Fibroblast of lung (primary cell): Measurements from ENCODE around the gene PHF3. TPM values are rescaled to one million over a fixed set of nuclear protein-coding genes. Genes with fewer than 3 reads are reported as not detected.

Experiments used
- DNase-seq, 2 donors: peaks; one replicate each; pipeline versions ENCODE4 v3.0.0 to v3.0.0-alpha.2; 2010; ENCODE audit warnings: low read depth in 2 of 2
- H2AFZ ChIP-seq: 2 replicates; pipeline ENCODE4 v1.5.1; 2012; ENCODE audit warnings: low read length, control low read depth, inconsistent platforms
- H3K27ac ChIP-seq: 2 replicates; pipeline ENCODE4 v1.5.1; 2011; ENCODE audit warnings: low read length, control low read depth; ENCODE audit not compliant: insufficient read depth
- H3K27me3 ChIP-seq: 2 replicates; pipeline ENCODE4 v1.5.1; 2011; ENCODE audit warnings: mild to moderate bottlenecking, low read length; ENCODE audit not compliant: control insufficient read depth, insufficient read depth
- H3K36me3 ChIP-seq: 2 replicates; pipeline ENCODE4 v1.5.1; 2011; ENCODE audit warnings: low read length; ENCODE audit not compliant: control insufficient read depth, insufficient read depth
- H3K4me1 ChIP-seq: 2 replicates; pipeline ENCODE4 v1.5.1; 2011; ENCODE audit warnings: low read length; ENCODE audit not compliant: control insufficient read depth, insufficient read depth; ENCODE audit errors: extremely low read depth
- H3K4me2 ChIP-seq: 2 replicates; pipeline ENCODE4 v1.5.1; 2011; ENCODE audit warnings: low read length, control low read depth; ENCODE audit not compliant: insufficient read depth; ENCODE audit errors: extremely low read depth
- H3K4me3 ChIP-seq, 4 experiments: fragments of 200-600 bp in 1 of 4; sonication (generic) in 1 of 4; replicated peaks in 1 of 4; 2 replicates each; pipeline ENCODE4 v1.5.1; 2011 to 2016; ENCODE audit warnings: low read length in 4 of 4, low read depth in 3 of 4, mild to moderate bottlenecking in 3 of 4, control low read depth in 2 of 4, inconsistent platforms in 1 of 4, mixed read lengths in 1 of 4; ENCODE audit not compliant: insufficient read depth in 1 of 4; ENCODE audit errors: control extremely low read depth in 1 of 4
- H3K79me2 ChIP-seq: 2 replicates; pipeline ENCODE4 v1.5.1; 2012; ENCODE audit warnings: mild to moderate bottlenecking, low read length, inconsistent platforms; ENCODE audit not compliant: control insufficient read depth, insufficient read depth
- H3K9ac ChIP-seq: 2 replicates; pipeline ENCODE4 v1.5.1; 2011; ENCODE audit warnings: mild to moderate bottlenecking, low read length, control low read depth; ENCODE audit not compliant: insufficient read depth
- H3K9me3 ChIP-seq: 2 replicates; pipeline ENCODE4 v1.5.1; 2012; ENCODE audit warnings: low read depth, low read length; ENCODE audit not compliant: control insufficient read depth, insufficient read depth
- H4K20me1 ChIP-seq: 2 replicates; pipeline ENCODE4 v1.5.1; 2011; ENCODE audit warnings: low read length; ENCODE audit not compliant: control insufficient read depth, insufficient read depth; ENCODE audit errors: extremely low read depth
- EZH2 ChIP-seq: IDR thresholded peaks from 2 replicates; pipeline ENCODE4 v1.5.1; 2012; ENCODE audit warnings: low read length, control low read depth, mild to moderate bottlenecking; ENCODE audit errors: missing control alignments
- polyA plus RNA-seq, 2 donors: library from polyadenylated mRNA; depleted of rRNA in 1 of 2; stranded (reverse) in 1 of 2; unstranded in 1 of 2; fragments of >200 nt; gene quantifications; 2 replicates each; pipeline ENCODE4 v1.2.1, GENCODE V29; 2011 to 2012; ENCODE audit warnings: missing spikeins in 1 of 2
- total RNA-seq: library from RNA; depleted of rRNA; stranded (reverse); fragments of >200 nt; gene quantifications from 2 replicates; pipeline ENCODE4 v1.2.1, GENCODE V29; 2014
- TF ChIP-seq, protein P1 (sequence below), 2 donors: IDR thresholded peaks in 1 of 2; conservative IDR thresholded peaks in 1 of 2; 1 replicate in 1 of 2; 2 replicates in 1 of 2; pipeline ENCODE4 v1.5.1; 2011 to 2012; ENCODE audit warnings: low read length in 2 of 2, control low read depth in 1 of 2, inconsistent platforms in 1 of 2, low read depth in 1 of 2, mild to moderate bottlenecking in 1 of 2

The PHF3 gene
- total and polyA plus RNA-seq, 2 donors (not counting 1 experiment from before 2014, with no cell fraction given) = 22.2 to 71.5 TPM

DNA sequence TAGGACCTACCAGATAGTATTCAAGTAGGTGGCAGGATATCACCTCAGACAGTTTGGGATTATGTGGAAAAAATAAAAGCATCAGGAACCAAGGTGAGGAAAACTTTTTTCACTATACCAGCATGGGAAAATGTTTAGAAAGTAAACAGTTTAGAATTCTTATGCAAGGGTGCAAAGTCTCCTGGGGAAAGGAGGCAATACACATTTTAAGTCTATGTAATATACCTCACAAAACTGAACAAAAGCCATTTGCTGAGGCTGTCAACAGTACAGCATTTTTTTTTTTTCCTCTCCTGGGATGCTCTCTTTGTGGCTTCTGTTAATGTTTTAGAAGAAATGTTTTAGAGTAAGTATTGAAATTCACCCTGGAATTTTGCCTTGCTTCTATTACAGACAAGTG is 73.5 kb downstream of the PHF3 start:
- peaks cover 4% of the 10 kb centered on the region for H3K36me3 ChIP-seq

DNA sequence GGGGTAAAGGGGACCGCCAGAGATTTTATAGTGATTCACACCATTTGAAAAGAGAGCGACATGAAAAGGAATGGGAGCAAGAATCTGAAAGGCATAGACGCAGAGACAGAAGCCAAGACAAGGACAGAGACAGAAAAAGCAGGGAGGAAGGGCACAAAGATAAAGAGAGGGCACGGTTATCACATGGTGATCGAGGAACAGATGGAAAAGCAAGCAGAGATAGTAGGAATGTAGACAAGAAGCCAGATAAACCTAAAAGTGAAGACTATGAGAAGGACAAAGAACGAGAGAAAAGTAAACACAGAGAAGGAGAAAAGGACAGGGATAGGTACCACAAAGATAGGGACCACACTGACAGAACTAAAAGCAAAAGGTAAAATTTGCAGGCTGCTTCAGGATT is 77.7 kb downstream of the PHF3 start:
- no peak overlapping the region for H2AFZ ChIP-seq
- H3K9me3 ChIP-seq = no peaks in the 10 kb centered on the region
- H3K9ac ChIP-seq = no peak overlapping the region
- TF ChIP-seq, protein P1, sequence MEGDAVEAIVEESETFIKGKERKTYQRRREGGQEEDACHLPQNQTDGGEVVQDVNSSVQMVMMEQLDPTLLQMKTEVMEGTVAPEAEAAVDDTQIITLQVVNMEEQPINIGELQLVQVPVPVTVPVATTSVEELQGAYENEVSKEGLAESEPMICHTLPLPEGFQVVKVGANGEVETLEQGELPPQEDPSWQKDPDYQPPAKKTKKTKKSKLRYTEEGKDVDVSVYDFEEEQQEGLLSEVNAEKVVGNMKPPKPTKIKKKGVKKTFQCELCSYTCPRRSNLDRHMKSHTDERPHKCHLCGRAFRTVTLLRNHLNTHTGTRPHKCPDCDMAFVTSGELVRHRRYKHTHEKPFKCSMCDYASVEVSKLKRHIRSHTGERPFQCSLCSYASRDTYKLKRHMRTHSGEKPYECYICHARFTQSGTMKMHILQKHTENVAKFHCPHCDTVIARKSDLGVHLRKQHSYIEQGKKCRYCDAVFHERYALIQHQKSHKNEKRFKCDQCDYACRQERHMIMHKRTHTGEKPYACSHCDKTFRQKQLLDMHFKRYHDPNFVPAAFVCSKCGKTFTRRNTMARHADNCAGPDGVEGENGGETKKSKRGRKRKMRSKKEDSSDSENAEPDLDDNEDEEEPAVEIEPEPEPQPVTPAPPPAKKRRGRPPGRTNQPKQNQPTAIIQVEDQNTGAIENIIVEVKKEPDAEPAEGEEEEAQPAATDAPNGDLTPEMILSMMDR (conservative IDR thresholded peaks at IDR 0.05 in 1 of 2, IDR thresholded peaks at IDR 0.05 in 1 of 2; ENCODE audit: low read depth in 1 of 2, low read length in 2 of 2) = no peak
- TF ChIP-seq EZH2 = no peak
- DNase-seq = no peak
- no peaks in the 10 kb centered on the region for H3K79me2 ChIP-seq
- no peaks in the 10 kb centered on the region for H3K4me1 ChIP-seq
- no peak overlapping the region for H3K27ac ChIP-seq
- no peaks in the 10 kb centered on the region for H3K27me3 ChIP-seq
- H3K4me3 ChIP-seq = no peak overlapping the region
- H3K4me2 ChIP-seq = no peak overlapping the region
- no peaks in the 10 kb centered on the region for H4K20me1 ChIP-seq
- H3K36me3 ChIP-seq = peaks cover 2% of the 10 kb centered on the region

More for the DNA sequence above, 73.5 kb downstream of the PHF3 start:
- Histone ChIP-seq H3K4me2 (no peak overlapping the region), H3K9ac (no peak overlapping the region), H3K9me3 (no peaks in the 10 kb centered on the region), H3K79me2 (no peaks in the 10 kb centered on the region), H2AFZ (no peak overlapping the region), H4K20me1 (no peaks in the 10 kb centered on the region), H3K27ac (no peak overlapping the region), H3K4me1 (no peaks in the 10 kb centered on the region), H3K27me3 (no peaks in the 10 kb centered on the region), H3K4me3 (no peak overlapping the region)
- no peak for DNase-seq
- no peak for TF ChIP-seq EZH2
- TF ChIP-seq, protein P1 (conservative IDR thresholded peaks at IDR 0.05 in 1 of 2, IDR thresholded peaks at IDR 0.05 in 1 of 2; ENCODE audit: low read depth in 1 of 2, low read length in 2 of 2) = no peak

DNA sequence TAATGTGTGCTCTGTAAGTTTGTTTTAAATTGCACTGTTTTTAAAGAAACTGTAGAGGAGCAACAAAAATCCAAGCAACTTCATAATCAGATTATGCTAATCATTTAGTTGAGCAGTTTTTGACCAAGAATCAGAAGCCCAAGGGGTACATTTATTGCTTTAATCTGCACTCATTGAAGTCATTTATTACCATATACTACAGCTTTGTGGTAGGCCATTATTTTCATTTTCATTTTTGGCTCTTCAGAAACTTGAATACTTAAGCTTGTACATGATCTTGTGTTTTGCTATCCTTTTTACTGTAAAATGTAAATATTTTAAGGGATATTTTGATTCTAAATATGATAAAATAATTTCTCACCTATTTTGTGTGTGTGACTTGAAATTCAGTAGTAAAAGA is 78.5 kb downstream of the PHF3 start:
- Histone ChIP-seq H3K27ac (no peak overlapping the region), H4K20me1 (no peaks in the 10 kb centered on the region), H3K4me1 (no peaks in the 10 kb centered on the region), H3K9me3 (no peaks in the 10 kb centered on the region), H3K4me3 (no peak overlapping the region), H3K79me2 (no peaks in the 10 kb centered on the region), H2AFZ (no peak overlapping the region), H3K36me3 (peaks cover 2% of the 10 kb centered on the region), H3K27me3 (no peaks in the 10 kb centered on the region), H3K4me2 (no peak overlapping the region), H3K9ac (no peak overlapping the region)
- TF ChIP-seq EZH2 = no peak
- TF ChIP-seq, protein P1 (conservative IDR thresholded peaks at IDR 0.05 in 1 of 2, IDR thresholded peaks at IDR 0.05 in 1 of 2; ENCODE audit: low read depth in 1 of 2, low read length in 2 of 2) = no peak
- no peak for DNase-seq
